Measurements from ENCODE around the gene C1orf159.

C1orf159 gene

DNA sequence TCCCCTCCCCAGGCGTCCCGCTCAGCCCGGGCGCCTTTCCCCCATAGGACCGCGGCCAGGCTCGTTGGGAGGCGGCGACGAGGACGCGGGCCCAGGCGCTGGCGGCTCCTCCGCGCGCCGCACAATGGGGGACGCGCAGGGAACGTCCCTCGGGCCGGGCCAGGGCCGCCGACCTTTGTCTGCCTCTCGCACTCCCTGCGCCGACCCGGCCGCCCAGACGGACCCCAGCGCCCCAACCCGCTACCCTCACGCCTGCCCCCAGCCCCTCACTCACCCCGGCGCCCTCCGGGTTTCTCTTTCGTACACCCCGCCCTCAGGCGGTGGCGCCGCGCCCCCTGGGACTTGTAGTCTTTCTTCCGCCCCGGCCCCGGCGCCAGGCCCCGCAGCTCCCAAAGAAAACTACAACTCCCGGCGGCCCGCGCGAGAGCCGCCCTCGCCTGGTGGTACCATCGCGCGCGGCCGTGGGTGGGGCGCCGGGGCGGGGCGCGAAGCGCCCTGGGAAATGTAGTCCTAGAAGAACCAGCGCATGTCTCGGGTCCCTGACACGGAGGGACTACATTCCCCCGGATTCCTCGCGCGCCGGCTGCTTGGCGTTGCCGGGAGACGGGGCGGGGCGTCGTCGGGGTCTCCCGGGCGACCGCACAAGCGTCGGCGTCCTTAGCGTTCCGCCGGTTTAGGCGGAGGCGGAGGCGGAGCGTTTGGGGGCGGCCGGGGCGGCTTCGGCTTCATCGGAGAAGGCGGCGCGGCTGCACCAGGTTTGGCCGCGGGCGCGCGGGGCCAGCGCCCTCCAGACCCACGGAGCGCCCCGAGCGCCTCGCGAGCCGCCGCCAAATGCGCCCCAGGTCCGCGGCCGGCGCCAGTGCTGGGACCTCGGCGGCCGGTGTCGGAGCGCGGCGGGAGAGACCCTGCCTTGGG lies at the start of gene C1orf159:
TSS of gene C1orf159 (minus strand) at position 304 of the 915 bp plus-strand sequence. CDS start 24,546 bp downstream, outside the sequence.
- no peak for TF ChIP-seq GATA1 (IDR thresholded peaks at IDR 0.05; ENCODE audit: low read depth, low read length)
- no peak for TF ChIP-seq POLR2A (IDR thresholded peaks at IDR 0.05; ENCODE audit: low read length)

DNA sequence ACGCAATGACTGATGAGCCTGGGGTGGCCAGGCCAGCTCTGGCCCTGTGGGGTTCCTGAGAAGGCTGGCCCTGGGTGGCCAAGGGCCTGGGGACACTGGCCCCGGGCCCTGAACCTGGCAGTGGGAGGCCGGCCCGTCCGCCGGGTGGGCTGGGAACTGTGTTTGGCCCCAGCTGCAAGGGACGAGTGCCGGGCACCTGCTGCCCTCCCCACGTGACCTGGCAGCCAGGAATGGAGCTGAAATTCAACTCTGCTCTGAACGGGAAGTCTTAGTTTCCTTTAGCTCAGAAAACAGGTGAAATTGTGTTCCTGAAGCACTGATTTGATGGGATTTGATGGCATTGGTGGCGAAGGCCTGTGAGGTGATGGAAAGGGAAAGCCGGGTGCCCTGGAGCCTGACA lies 49.6 kb upstream of the C1orf159 start:
- no peak for TF ChIP-seq GATA1 (IDR thresholded peaks at IDR 0.05; ENCODE audit: low read depth, low read length)
- no peak for TF ChIP-seq POLR2A (IDR thresholded peaks at IDR 0.05; ENCODE audit: low read length)
- no peak for DNase-seq

More for the DNA sequence above, at the start of gene C1orf159:
- DNase-seq, result peak; percentile 97 to 98

DNA sequence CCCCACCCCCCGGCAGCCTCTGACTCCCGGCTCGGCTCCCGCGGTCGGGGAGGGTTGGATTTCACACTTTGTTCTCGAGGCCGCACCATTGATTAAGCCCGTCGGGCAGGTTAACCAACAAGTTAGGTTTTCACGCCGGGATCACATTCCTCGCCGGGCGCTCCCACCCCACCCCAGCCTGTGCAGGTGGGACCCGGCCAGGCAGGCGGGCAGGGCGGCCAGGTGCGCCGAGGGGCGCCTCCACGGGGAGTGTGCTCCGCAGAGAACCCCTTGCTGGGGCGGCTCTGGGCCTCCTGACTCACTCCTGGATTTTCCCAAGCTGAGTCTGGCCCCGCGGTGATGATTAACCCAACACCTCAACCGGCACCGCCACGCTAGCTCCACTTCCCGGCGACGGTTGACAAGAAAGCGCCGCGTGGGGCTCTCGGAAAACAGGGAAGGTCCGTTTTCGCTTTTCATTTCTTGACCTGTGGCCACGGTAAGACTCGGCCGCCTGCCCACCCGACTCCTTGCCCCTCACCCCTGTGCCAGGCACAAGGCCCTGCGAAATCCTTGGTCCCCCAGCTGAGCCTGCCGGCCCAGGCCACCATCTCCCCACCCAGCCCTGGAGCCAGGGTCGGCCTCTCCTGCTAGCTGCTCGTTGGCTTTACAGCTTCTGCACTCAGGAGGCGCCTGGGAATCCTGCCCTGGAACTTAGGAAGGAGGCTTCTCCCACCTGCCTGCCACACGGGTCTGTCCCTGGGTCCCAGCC lies 49.0 kb upstream of the C1orf159 start:
- no peak for DNase-seq
- TF ChIP-seq POLR2A (IDR thresholded peaks at IDR 0.05; ENCODE audit: low read length) (no peak), GATA1 (IDR thresholded peaks at IDR 0.05; ENCODE audit: low read depth, low read length) (no peak)

DNA sequence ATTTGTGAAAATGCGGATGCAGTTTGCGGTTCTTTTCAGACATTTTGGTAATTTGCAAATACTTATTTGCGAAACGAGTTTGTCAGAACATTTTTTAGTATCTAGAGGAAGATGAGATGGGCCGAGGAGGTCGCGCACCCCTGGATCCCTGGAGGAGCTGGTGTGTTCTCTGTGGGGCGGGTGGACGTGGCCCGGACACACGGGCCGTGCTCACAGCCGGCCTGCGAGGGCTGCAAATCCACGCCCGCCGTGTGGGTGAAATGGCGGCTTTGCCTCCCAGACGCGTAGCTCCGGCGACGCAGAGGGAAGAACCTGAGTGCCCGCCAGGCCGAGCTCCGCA lies 48.4 kb upstream of the C1orf159 start:
- no peak for TF ChIP-seq POLR2A (IDR thresholded peaks at IDR 0.05; ENCODE audit: low read length)
- TF ChIP-seq GATA1 (IDR thresholded peaks at IDR 0.05; ENCODE audit: low read depth, low read length), result no peak
- no peak for DNase-seq

DNA sequence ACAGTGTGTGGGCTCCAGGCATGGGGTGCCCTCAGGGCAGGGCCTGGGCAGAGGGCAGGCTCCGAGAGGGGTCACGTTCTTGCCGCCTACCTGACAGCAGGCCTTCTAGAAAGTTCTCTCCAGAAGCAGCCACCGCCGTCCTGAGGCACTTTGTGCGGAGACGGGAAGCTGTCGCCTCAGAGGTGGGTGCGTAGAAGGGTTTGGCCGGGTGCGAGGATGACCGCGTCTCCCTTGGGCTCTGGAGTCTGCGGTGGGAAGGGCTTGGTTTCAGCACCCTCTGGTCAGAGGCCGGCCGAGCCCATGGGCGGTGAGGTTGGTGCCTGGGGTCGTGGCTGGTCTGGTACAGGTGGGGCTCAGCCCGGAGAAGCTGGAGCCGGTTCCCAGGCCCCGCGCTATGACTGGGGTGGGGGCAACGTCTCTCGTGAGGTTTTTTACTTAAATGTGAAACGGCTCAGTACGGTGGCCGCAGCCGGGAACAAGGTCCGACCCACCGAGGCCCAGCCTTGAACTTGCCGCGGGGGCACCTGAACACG lies 47.7 kb upstream of the C1orf159 start:
- TF ChIP-seq POLR2A (IDR thresholded peaks at IDR 0.05; ENCODE audit: low read length), result no peak
- no peak for TF ChIP-seq GATA1 (IDR thresholded peaks at IDR 0.05; ENCODE audit: low read depth, low read length)
- DNase-seq, result no peak

DNA sequence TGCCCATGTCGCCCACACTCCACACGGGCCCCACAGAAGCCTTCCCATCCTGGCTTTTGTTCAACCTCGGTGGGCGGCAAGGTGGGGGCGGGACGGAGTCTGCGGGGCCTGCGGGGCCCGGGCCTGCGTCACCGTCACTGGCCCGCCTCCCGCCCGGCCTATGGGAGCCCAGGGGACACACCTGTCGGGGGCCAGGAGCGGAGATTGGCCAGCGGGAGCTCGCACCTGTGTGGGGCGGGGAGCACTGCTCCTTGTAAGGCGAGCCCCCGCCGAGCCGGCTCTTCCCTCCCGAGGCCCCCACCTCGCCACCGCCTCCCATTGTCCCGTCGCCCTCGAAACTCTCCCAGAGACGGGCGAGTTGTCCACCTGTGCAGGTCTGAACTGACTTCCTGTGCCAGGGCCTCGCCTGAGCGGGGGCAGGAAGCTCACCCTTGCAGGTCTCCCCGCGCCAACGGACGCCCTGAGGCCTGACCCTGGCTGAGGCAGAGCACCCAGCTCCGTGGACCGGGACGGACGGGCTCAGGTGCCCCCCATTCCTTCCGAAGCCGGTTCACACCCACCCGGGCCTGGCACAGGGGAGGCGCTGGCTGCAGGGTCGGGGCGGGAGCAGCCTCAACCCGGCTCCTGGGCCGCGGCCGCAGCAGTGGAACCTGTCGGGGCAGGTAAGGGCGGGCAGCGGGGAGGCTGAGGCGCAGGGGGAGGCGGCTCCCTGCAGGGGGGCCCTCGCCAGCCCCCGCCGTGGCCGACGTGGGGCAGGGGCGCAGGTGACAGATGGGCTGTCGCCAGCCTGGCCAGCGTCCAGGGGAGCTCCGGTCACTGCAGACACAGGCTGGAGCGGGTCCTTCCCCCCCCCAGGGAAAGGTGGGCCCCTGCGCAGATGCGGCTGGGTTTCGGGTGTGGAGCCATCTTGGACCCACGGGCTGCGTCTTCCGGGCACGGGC lies 47.0 kb upstream of the C1orf159 start:
- no peak for DNase-seq
- TF ChIP-seq POLR2A (IDR thresholded peaks at IDR 0.05; ENCODE audit: low read length) (no peak), GATA1 (IDR thresholded peaks at IDR 0.05; ENCODE audit: low read depth, low read length) (no peak)

DNA sequence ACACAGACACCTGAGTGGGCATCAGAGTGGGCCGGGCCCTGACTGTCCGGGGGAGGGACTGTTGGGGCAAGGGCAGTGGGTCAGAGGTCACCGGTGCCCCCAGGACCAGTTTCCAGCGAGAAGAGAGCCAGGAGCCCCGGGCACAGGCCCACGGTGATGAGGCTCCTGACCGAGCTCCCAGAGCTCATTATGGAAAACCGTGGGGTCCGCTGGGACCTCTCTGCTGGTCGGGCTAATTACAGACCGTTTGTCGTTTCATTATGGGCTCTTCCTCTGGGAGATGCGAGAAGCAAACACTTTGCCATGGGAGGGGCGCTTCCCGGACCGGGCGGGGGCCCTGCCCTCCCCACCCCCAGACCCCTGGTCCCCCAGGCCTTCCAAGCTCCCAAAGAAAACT lies 45.8 kb upstream of the C1orf159 start:
- DNase-seq, result no peak
- no peak for TF ChIP-seq GATA1 (IDR thresholded peaks at IDR 0.05; ENCODE audit: low read depth, low read length)
- TF ChIP-seq POLR2A (IDR thresholded peaks at IDR 0.05; ENCODE audit: low read length), result no peak

DNA sequence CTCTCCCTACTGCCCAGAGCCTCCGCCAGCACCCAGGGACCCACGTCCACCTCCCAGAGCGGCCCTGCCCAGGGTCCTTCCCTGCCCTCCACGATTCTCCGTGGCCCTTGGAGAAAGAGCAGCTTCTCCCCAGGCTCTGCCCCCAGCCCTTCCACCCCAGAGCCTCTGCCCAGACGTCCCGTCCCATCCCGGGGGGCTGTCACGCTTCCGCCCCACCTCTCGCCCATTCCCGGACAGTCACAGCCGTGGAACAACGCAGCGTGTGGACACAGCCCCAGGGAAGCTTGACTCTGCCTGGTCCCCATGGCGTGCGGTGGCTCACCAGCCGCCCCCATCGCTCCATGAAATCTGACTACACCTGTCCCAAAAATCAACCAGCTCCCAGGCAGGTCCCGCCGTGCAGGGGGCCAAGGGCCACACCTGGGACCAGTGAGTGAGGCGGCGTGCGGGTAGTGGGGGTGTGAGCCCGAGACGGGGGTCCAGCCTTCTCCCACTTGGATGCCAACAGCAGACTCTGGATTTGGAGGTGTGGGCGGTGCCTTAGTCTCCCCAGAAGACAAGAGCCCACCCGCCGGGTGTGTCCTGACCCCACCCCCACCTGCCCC lies 45.3 kb upstream of the C1orf159 start:
- TF ChIP-seq POLR2A (IDR thresholded peaks at IDR 0.05; ENCODE audit: low read length) (no peak), GATA1 (IDR thresholded peaks at IDR 0.05; ENCODE audit: low read depth, low read length) (no peak)
- DNase-seq, result no peak

DNA sequence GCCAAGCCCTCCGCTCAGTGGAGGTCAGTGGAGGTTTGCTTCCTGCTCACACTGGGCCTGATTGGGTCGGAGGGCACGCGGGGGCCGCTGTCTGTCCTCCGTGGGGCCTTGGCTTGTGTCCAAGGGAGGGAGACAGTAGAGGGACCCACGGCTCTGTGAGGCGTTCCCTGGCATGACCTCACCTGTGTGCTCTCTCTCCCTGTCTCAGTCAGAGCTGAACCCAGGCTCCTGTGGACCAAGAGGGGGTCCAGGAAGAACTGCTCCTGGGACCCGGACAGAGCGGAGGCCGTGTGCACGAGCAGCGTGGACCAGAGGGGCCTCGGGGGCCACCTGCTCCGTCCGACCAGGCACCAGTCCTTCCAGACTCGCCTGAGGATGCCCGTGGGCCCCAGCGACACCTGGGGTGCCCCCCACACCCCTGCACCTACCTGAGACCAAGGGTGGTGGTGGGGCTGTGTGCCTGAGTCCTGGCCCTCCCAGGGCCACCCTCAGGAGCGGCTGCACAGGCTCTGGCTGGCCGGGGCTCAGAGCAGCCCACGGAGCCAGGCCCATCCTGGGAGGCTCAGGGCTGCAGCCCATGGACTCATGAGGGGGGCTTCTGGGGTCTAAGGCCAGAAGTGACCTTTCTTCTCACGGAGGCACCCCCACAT lies 44.5 kb upstream of the C1orf159 start:
- DNase-seq, result no peak
- TF ChIP-seq GATA1 (IDR thresholded peaks at IDR 0.05; ENCODE audit: low read depth, low read length), result no peak
- TF ChIP-seq POLR2A (IDR thresholded peaks at IDR 0.05; ENCODE audit: low read length), result no peak

DNA sequence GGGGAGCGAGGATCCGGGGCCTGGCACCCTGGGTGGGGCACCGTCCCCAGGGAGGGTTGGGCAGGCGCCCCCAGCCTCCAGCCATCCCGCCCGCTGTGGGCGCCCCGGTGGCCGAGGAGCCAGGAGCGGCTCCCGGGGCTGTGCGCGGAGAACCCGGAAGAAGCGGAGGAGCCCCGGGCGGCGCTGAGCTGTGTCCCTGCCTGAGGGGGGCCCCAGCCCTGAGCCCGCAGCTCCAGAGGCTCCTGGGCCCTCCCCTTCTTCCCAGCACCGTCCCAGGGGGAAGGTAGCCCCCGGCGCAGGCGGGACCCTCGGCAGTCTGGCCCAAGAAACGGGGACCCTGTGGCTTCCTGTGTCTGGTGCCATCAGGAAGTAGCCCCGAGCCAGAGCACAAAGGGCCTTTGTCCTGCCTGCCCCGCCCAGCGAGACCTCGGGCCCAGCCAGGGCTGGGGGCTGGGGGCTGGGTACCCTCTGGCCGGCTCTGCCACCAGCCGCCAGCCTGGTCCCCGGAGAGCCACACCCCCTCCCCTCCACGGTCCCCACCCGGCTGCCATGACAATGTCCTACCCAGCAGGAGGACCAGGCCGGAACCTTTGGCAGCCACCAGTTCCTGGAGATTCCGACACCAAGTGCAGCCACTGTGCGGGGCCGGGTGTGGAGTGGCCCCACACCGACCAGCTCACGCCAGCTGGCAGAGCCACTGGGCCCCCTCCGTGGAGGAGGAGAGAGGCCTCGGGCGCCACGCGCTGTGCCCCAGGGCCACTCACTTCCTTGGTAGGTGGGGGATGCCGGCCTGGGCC lies 42.2 kb upstream of the C1orf159 start:
- TF ChIP-seq GATA1 (IDR thresholded peaks at IDR 0.05; ENCODE audit: low read depth, low read length) (no peak), POLR2A (IDR thresholded peaks at IDR 0.05; ENCODE audit: low read length) (no peak)
- DNase-seq, result peak in 1 of 2 experiments; percentile 31

DNA sequence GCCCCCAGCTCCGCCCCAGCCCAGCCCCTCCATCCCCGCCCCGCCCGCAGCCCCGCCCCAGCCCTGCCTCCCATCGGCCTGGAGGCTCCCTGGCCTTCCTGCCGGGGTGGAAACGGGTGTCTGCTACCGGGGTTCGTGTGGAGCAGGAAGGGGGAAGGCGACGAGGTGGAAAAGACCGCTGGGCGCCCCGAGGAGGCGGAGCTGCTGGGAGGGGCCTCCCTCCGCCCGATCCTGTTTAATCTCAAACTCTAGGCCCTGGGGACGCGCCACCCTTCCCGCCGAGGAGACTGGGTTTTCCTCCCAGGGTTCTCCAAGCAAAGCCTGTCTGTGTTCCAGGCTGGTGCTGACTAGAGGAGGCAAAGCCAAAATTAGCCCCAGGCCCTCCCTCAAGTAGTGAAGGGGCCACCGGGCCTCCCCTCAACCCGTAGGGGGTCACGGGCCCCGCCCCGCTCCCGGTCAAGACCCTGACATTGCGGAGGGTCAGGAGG lies 41.6 kb upstream of the C1orf159 start:
- DNase-seq, result peak; percentile 40 to 44
- no peak for TF ChIP-seq GATA1 (IDR thresholded peaks at IDR 0.05; ENCODE audit: low read depth, low read length)
- TF ChIP-seq POLR2A (IDR thresholded peaks at IDR 0.05; ENCODE audit: low read length), result peak; percentile 68

DNA sequence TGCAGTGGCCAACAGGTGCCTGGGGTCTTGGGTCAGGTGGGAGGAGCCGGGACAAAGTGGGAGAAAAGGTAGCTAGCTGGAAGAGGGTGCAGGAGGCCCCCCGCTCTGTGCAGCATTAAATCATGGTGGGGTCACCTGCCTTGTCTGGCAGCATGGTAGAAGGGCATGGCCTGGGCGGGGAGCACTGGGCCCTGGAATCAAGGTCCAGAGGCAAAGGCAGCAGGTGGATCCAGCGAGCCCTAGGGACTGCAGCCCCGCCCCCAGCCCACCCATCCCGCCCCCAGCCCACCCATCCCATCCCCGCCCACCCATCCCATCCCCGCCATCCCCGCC lies 41.1 kb upstream of the C1orf159 start:
- no peak for DNase-seq
- TF ChIP-seq POLR2A (IDR thresholded peaks at IDR 0.05; ENCODE audit: low read length) (no peak), GATA1 (IDR thresholded peaks at IDR 0.05; ENCODE audit: low read depth, low read length) (no peak)

All from erythroblast (primary cell).